GM12872 (cell line): ENCODE results near the gene EBF3.

Experiments used
- TF ChIP-seq, protein P1 (sequence below): IDR thresholded peaks from 3 replicates; pipeline ENCODE4 v1.5.1; 2011; ENCODE audit warnings: low read depth, mild to moderate bottlenecking, low read length, moderate library complexity; ENCODE audit not compliant: insufficient read depth

EBF3 gene

DNA sequence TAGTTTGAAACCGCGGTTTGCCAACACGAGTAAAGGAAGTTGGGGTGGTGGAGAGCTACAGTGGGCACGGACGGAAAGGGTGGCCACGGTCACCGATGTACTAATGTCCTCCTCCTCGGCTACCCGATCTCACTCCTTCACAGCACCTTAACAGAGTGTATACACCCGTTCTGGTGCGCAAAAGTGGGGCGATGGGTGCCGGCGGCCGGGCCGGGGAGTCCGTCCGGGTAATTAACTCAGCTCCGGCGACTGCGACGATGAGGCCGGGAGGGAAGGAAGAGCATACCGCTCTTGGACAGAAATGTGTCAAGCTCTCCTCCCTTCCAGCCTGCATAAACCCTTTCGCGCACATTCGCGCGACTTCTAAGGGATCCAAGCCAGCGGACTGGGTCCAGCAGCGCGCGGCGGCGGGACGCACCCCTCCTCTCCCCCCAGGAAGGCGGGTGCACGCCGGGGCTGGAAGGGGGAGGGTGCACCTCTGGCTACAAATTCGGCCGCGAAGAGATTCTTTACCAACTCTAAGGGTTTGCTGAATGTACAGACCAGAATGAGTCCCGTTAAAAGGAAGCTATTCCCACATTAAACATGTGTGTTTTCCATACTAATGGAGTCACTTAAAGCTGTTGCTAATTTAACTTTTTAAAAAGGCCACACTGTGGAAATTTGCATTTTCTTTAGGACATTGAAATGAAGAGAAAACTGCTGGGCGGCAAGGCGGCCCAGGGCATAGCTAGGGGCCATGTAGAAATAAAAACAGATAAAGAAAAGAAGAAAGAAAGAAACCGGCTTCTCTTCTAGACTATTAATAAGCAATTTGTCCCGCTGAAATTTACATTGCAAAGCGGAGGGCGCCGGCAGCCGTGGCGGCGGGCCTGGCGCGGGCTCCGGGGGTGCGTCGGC lies 6.6 kb upstream of the EBF3 start:
- TF ChIP-seq, protein P1, sequence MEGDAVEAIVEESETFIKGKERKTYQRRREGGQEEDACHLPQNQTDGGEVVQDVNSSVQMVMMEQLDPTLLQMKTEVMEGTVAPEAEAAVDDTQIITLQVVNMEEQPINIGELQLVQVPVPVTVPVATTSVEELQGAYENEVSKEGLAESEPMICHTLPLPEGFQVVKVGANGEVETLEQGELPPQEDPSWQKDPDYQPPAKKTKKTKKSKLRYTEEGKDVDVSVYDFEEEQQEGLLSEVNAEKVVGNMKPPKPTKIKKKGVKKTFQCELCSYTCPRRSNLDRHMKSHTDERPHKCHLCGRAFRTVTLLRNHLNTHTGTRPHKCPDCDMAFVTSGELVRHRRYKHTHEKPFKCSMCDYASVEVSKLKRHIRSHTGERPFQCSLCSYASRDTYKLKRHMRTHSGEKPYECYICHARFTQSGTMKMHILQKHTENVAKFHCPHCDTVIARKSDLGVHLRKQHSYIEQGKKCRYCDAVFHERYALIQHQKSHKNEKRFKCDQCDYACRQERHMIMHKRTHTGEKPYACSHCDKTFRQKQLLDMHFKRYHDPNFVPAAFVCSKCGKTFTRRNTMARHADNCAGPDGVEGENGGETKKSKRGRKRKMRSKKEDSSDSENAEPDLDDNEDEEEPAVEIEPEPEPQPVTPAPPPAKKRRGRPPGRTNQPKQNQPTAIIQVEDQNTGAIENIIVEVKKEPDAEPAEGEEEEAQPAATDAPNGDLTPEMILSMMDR = no peak

DNA sequence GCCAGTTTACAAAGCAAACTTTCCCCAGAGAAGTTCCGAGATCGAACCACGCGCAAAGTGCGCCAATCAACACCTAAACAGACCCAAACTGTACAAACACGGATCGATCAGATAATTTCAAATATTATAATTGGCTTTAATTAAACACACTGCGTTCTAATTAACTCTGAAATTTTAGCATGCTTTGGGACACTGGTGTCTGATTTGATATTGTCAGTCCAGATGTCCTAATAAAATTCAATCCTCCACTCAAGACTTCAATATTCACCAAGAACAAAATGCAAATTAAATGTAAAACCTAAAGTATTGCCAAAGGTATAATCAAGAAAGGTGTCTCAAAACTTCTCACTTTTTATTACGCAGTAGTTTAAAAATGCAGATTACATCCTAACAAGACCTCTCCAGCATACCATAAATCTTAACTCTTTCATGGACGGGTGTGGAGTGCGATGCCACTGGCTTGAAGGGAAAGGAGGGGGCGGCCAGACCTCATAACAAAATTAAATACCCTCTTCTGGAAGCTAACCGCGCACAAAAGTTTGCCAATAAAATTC lies 5.9 kb upstream of the EBF3 start:
- TF ChIP-seq, protein P1 = no peak

DNA sequence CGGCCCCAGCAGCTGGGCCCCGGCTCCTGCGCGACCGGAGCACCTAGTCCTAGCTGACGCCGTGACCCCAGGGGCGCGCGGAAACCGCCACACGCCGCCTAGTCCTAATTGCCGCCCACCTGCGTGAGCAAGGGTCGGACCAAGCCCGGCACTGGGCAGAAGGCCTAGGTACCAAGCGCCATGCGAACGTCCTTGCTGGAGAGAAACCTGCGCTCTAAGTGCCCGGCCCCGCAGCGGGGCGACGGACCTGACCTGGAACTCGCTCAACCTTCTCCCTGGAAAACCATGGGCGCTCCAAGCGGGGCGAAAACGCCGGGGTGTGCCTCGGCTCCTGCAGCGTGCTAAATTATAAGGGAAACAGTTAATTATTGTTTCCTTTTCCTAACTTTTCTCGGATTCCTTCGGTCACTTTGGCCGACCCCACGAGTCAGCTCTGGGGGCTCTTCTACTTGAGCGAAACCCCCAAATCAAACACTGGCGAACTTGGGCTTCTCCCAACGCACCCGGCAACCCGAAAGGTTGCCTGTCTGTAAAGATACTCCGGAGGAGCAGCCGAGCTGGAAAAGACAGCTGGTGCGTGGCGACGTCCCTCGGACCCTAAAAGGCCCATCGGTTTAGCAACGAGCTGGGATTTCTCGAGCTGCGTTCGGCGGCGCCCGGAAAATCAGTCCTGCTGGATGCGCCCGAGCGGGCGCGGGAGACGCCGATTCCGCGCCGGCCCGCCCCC lies 5.3 kb upstream of the EBF3 start:
- TF ChIP-seq, protein P1 = no peak

DNA sequence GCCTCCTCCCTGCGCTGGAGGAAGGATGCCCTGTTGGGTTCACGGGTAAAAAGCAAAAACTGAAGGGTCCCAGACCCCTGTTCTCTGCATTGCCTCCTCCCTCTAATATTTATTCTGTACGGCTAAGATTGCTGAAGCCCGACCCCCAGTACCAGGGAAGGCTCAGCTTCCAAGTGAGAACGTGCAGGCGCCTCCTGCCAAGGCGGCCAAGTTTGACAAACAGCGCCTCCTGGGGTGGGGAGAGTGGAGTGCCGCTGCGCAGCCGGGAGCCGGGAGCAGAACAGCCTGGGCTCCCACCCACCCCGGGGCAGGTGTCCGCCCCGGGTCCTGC lies 4.7 kb upstream of the EBF3 start:
- TF ChIP-seq, protein P1 = peak; percentile 27; the same call in 2 of the 3 replicates

DNA sequence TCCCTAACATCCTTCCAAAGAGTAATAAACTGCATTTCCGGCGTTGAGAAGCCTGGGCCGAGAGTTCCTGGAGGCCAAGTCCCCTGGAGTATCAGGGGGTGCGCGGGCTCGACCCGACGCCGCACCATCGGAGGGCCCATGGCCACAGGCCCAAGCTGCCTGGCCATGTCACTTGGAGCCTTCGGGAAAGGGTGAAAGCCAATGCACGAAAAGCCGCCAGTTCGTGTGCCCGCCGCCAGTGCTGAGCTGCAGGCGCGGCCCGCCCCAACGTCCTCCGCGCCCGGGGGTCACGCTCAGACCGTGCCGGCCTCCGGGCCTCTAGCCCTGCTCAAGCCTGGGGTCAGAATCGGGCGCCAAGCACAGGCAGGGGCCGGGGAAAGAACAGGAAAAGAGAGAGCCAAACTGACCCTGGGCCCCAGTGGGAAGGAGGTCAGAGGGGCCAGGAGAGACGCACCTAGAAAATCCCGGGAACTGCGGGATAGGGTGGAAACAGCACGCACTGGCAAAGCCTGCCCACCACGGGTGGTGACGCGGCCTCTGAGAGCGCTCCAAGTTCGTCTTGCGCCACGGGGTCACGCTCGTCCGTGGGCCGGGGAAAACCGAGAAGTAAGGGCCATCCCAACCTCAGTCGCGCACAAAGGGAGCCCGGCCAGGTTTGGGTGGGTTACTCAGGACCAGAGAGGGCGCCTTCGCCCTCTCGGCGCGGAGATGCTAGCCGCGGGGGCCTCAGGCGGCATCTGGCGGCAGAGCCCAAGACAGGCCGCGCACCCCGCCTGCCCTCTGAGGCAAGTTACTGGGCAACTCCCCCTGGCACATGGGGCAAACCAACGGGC lies 4.2 kb upstream of the EBF3 start:
- TF ChIP-seq, protein P1 = no peak

DNA sequence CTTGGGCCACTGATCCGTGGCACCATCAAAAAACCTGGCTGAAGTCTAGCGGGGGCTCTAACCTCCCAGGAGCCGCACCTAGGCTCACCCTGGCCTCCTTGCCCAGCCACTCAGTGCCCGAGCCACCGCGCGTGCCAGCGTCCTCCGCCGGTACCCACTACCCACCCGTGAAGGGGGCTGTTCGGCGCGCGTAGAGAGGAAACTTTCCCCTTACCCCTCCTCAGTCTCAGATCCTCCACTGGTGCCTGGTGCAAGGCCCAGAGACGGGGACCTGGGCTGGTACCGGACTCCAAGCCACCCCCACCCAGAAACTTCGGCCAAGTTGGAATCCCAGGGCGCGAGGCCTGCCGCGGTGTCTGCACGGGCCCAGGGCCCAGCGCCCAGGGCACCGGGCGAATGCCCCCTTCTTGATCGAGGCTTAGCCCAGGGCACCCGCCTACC lies 3.5 kb upstream of the EBF3 start:
- TF ChIP-seq, protein P1 = no peak
